SKM-1 (cell line): Measurements from ENCODE around the gene CELSR3.

Experiments
- DNase-seq: peaks from one replicate; lab custom pipeline; 2025; ENCODE audit not compliant: unreplicated experiment; lab: John Stamatoyannopoulos, UW

Gene CELSR3

DNA sequence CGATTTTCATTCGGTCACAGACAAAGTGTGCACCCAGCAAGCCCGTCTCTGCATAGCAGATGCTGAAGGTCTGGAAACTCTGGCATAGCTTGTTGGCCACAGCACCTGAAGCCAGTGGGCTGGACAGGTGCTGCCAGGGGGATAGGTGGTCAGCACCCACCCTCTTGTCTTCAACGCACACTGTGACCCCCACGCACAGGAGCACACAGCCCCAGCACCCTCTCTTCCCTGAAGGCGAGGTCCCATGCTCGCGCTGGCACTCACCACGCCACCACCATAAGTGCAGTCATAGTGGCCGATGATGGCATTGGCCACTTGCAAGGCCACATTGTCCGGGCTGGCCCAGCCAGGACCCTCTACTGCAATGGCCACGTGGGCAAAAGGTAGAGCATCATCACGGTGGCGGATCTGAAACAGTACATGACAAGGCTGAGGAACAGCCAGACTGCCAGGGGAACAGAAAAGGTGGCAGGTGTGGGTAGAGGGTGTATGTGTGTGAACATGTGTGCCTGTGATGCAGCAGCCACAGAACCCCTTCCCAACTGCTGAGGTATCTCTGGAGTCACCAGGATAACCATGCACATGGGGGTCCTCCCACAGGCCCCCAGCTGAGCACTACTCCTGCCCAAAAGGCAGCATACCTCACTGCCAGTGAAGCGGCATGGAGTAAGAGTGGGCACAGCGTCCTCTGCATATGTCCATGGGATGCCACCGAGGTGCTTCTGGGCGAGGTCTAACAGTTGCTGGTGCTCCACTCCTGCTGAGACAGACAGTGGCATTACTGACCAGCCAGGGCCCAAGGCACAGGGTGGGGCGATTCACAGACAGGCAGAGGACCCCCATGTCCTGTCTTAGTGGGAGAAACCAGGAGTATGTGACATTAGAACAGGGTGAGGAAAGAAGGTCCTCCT is 61.7 kb downstream of the CELSR3 start:
- no peak for DNase-seq

DNA sequence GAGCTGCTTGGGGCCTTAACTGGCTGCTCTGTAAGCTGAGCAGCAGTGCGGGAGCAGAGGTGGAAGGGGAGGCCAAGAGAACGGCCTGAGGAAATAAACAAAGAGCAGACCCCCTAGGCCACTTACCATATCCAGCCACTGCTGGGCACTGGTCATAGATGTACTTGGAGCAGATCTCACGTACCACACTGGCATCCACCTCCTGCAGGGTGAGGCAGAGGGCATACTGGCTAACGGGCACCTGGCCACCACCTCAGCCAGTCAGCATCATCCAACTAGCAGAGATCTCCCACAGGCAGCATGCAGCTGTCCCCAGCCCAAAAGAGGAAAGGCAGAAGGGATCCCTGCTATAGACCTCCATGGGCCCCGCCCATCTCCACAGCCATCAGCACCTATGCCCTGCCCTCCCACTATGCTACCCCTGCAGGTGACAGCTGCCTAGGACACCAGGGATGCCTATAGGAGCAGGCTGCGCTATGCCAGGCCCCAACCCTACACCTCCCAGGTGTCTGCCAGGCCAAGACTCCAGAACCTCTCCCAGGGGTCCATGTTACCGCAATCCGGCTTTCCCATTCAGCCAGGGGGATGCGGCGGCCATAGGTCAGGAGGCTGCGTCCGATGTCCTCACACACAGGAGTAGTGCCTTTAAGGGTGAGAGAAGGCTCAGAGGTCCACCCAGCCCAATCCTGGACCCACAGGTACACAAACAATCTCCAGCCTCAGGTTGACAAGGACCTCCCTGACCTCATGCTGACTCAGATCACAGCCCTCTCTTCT is 63.0 kb downstream of the CELSR3 start:
- DNase-seq, result no peak

DNA sequence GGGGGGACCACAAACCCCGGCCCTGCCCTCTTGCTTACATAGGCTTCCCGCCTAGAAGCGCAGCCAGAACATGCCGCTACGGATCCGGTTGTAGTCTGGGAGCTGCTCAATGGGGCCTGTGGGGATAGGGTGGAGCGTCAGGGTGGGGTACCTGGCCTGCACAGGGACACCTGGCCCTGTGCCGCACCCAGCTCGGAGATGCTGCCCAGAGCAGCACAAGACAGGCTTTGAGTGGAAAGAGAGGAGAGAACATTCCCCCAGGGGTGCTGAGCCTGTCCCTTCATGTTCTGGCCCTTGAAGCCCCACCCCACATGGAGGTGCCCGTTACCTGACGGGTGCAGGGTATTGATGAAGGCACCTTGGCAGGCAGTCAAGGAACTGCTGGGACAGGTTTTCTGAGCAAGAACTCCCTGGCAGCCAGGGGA is 63.6 kb downstream of the CELSR3 start:
- no peak for DNase-seq

DNA sequence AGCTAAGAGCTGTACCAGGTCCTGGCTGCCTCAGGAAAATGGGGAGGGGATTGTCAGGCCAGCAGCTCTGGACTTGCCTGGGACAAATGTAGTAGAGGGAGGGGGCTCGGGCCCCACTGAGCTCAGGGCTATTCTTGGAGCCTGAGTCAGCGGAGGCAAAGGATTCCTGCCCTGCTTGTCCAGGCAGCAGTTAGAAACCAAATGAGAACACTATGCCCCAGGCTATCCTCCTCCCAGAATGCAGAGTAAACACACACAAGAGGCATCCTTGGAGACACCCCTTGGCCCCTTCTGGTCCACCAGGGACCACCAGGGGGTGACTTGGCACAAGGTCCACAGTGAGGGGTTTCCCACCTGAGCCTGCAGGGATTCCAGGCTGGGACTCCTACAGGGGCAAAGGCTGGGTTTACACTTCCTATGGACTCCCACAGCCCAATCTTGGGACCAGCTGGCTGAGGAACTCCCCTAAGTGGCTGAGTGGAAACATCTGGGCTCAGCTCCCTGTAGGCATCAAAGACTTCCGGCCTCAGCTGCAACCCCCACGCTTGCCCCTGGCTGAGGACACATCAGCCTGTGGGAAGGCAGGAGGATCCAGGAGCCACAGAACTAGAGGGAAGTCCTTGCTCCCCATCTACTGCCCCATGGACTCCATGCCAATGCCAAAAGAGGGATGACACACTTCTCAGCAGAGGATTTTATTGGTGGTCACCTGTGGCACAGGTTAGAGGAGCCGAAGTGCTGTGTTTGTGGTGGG is 64.2 kb downstream of the CELSR3 start:
- DNase-seq, result no peak

DNA sequence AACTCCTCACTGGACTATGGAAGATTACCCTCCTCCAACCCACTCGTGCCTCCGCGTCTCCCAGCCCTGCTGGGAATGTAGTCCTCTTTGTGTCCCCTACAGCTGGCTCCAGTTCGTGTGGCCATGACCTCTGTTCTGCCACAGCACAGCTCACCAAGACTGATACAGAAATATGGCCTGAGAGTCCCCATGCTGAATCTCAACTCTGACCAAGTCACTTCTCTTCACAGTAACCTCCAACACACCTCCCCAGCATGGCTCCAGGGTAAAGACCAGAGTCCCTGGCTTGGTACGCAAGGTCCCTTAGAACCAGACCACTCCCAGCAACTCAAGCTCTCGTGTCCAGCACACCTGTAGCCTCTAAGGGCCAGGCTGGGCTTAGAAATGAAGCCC is 65.3 kb downstream of the CELSR3 start:
- no peak for DNase-seq

DNA sequence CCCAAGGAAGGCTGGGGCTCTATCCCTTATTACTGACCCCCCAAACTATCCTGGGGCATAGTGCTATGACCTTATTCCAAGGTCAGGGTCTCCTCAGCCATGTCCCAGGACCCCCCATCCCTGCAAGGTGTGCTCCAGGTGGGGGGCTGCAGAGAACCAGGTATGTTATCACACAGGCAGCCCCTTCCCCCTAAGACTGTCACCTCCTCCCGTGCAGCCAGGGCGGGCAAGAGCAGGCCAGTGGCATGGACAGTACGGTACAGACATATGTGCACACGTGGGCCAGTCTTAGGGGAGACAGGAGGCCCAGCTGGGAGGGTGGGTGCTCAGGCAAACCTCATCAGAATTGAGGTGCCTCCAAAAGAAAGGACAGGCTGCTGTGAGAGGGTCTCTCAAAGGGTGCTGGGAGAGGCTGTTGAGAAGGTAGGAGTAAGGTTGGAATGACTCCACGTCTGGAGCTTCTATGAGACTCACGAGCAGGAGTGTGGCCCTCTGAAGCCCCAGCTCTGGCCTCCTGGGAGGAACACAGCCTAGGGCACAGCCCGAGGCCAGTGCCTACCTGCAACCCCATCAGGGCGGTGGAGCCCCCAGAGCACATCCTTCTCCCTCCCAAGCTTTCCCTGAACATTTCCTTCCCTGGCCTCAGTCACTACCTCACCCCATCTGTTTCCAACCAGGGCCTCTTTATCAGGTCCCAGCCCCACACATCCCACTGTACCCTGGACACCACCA is 65.8 kb downstream of the CELSR3 start:
- no peak for DNase-seq

DNA sequence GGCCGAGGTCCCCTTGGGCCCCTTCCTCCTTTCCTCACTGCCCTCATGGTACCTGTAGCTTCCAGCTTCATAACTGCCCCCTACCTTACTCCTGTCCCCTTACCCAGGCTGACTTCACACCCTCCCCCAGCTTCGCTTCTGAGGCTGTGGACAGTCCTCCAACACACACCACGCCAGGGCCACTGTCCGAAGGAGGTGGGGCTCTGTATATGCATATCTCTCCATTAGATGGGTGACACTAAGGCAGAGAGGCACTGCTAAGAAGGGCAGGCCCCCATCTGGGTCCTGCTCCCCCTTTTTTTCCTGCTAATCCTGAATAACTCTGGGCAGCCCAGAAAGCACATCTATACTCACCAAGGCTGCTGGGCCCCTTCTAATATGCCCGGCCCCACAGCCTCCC is 66.5 kb downstream of the CELSR3 start:
- DNase-seq, result no peak

DNA sequence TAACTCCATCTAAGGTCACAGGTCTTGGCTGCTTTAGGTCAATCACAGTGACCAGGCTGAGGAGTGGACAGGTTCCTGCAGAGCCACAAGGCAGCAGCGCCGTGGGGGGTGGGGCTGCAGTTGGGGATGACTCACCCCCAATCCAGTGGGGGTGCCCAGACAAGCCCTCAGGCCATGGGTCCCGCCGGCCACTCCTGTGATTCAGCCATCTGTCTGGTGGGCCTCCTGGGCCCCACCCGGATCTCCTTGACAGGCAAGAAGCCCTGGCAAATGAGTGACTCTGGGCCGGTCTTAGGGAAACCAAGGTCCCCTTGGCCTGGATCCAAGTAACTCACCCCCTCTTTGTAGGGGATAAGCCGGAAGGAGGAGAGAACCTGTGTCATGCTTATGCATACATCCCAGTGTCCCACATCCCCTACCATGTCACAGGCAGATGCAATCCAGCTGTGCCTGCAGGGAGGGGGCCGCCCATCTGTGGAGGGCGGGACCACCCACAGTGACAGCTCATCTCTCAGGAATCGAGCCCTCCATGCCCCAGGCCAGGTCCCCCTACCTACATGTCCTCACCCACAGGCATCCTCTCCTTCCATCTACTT is 67.1 kb downstream of the CELSR3 start:
- no peak for DNase-seq

DNA sequence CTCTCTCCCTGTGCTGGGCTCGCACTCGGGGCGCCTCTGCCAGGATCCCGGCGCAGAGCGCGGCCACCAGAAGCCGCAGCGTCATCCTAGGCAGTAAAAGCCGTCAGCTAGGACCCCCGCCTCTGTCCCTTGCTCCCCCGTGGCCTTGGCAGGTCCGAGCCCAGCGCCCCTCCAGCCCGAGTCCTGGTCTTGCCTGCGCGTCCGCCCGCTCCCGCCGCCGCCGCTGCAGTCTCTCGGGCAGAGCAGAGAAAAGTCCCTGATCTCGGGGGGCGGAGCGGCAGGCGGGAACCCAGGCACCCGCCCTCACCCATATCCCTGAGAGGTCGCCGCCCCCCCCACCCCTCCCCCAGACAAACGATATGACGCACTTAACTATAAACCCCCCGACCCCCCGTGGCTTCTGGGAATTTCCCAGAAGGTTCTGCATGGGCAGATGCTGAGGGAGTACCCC is 67.6 kb downstream of the CELSR3 start, which contains the start of gene COL7A1:
Gene COL7A1 (minus strand): TSS at position 255 of the 451 bp plus-strand sequence. CDS start 170 bp downstream, at position 85.
- no peak for DNase-seq

DNA sequence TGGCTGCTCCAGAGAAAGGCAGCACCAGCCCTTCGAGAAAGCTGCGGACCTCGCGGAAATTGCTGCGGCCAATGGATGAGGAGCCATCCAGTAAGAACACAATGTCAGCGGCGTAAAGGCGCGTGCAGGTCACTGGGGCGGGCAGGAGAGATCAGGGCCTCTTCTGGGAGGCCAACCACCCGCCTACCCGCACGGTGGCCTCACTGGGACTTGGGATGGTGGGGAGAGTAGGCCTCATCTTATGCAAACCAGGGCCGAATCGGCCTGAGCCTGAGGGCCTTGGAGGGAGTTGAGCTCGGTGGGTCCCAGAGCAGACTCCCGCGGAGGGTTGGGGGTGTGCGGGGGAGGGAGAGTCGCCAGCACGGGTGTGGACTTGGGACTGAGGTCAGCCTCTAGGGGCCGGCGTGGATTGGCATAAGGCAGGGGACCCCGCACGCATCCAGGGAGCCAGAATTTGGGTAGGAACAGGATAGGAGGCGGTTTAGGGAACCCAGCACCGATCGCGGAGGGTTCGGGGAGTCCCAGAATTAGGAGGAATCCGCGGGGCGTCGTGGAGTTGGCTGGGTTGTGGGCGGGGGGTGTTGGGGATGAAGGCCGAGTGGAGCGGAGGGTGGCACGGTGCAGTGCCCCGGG is 68.2 kb downstream of the CELSR3 start:
- DNase-seq, result no peak

DNA sequence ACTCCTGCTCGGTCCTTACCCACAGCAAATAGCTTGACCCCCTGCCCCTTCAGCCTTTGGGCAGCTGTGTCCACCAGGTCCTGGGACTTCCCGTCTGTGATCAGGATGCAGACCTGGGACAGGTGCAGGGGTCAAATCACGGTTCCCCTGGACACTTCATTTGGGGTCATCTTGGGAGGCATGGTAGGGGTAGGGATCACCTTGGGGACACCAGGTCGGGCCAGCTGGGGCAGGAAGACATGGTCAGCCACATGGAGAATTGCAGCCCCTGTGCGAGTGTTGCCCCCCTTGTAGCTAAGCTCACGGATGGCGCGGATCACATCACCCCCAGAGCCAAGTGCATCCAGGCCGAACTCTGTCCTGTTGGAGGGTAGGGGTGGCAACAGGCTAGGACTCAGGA is 69.3 kb downstream of the CELSR3 start:
- no peak for DNase-seq

DNA sequence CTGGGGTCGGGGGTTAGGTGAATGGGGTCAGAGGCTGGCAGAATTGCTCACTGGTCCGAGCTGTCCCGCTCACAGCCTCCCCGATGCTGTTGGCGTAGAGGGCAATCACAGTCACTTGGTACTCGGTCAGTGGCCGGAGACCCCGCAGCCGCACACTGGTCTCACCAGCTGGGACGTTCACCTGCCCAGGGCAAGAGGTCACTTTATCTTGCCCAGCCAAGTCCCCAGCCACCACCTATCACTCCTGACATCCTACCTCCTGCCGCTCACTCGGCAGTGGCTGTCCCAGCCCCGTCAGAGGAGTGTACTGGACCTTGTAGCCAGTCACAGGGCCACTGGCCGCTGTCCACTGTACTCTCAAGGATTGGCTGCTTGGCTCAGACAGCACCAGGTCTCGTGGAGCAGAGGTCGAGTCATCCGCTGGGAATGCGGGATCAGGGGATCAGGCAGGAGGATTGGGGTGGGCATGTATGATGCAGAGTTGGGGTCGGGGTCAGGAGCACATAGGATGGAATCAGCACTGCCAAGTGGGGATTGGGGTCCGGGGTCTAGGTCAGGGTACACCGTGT is 70.1 kb downstream of the CELSR3 start:
- no peak for DNase-seq

DNA sequence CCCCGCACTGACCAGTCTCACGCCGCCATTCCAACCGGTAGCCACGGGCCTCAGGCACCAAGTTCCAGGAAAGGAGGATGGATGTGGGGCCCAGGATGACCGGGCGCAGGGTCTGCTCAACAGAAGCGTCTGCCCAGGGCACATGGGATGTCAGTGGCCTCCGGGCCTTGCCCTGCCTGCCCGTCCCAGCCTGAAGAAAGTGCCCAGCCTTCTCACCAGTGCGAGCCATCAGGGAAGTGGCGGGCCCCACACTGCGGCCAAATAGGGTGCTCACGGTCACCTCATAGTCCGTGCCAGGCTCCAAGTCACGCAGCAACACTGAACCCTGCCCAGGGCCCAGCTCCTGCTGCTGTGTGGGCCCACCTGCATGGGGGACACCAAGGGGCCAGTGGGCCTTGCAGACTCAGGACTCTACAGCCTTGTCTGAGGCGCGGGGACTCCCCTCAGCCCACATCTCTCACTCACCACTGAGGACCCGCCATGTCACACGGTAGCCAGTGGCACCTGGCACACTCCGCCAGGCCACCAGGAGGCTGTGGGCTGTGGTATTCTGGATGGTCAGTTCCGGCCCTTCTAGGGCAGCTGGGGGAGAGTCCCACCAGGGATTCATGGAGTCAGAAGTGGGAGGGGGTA is 70.7 kb downstream of the CELSR3 start:
- DNase-seq, result no peak

DNA sequence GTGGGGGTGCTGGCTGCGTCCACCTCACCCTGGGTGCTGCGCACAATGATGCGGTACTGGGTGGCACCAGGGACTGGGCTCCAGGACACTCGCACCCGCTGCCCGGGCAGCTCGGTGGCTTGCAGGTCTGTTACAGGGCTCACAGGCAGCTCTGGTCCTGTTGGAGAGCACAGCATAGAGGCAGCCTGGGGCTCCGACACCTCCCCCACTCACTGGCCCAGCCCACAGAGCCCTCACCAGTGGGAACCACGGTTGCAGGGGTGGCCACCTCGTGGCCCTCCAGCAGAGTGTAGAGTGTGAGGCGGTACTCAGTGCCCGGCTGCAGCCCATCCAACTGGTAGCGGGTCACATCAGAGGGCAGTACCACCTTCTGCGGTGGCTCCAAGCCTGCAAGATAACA is 71.2 kb downstream of the CELSR3 start:
- no peak for DNase-seq

DNA sequence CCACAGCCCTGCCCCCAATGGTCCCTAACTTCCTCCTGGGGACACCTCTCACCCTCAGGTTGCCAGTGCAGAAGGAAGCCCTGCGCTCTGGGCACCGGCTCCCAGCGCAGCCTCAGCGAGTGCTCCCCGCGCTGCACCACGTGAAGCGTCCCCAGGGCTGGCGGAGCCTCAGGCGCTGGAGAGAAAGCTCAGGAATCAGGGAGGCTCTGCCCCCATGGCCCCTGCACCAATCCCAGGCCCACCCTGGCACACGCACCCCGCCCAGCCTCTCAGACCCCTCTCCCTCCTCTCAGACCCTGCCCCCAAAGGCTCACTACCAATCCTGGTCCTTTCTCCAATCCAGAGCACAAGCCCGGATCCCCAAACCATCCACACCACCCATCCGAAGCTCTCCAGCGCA is 74.5 kb downstream of the CELSR3 start:
- no peak for DNase-seq

DNA sequence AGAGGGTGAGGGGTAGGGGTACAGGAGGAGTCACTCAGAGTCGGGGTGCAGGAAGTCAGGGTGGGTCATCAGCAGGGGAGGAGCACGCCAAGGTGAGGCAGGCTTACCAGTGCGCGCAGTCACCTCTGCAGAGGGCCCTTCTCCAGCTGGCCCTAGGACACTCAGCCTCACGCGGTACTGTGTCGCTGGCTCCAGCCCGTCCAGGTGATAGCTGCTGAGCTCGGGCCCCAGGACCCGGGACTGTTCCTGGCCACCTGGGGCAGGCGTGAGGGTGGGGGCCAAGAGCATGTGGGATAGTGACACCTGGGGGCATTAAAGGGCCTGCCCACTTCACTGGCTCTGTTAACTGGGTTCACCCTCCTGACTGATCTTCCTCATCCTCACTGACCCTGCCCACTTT is 75.0 kb downstream of the CELSR3 start:
- DNase-seq, result no peak
